IPS-18c (cell line): ENCODE data around the gene PLXNA2.

Experiments
- H3K4me3 ChIP-seq: 2 replicates; pipeline ENCODE4 v1.7.0; 2013; ENCODE audit warnings: low read depth, mild to moderate bottlenecking, low read length, moderate library complexity; ENCODE audit not compliant: insufficient read depth
- H3K9me3 ChIP-seq: one replicate; pipeline ENCODE4 v1.6.1; 2013; ENCODE audit warnings: mild to moderate bottlenecking, low read length, moderate library complexity; ENCODE audit not compliant: control insufficient read depth, insufficient read depth

Gene PLXNA2

DNA sequence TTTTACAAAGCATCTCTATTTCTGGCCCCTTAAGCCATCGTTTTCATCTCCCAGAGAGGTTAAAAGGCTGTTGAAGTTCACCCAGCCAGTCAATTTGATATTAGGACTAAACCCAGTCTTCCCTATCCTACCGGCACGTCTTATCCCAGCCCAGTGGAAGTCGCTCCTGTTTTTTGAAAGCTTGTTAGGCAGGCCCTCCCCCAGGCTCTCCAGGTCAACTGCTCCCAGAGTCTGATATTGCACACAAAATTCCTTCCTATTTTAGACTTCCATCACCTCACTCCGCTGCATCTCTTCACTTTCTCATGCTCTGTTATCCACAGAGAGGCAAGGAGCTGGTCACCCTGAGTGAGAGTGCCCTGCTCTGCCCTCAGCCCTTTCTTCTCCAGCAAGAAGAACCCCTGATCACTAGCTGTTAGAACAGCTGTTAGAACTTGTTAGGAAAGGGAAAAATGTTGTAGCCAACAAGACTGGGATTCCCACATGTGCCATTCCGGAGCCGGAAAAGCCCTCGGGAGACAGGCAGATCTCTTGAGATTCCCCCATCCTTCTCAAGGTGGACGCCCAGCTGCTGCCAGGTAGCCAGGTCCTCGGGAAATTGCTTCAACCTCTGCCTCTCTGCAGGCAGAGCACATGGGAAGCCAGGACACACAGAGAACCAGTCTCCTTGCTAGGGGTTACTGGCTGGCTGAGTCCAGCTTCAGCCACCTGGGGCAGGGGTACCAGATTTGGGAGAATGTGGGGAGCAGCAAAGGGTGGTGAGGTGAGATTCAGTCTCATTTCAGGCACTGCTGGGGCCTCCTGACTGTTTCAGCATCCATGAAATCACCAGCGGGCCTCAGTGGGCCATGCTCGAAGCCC, 25.7 kb downstream of the PLXNA2 start:
- no peaks in the 10 kb centered on the region for H3K9me3 ChIP-seq
- H3K4me3 ChIP-seq, result no peak overlapping the region

DNA sequence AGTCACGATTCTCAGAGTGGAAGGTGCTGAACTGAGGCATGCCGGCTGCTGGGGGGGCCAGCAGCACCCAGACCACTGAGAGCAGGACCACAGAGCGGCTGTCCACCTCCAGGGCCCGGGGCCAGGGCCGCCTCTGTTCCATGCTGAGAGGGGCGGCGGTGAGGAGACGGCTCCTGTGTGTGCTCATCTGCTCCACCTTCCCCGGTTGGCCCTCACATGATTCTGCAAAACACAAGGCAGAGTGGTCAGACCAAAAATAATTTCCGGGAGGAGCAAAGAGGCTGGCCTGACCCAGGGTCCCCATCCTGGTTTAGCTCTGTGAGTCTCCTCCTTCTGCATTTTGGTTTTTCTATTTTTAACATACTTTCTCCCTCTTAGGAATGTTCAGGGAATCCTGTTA, 26.4 kb downstream of the PLXNA2 start:
- no peaks in the 10 kb centered on the region for H3K9me3 ChIP-seq
- no peak overlapping the region for H3K4me3 ChIP-seq

DNA sequence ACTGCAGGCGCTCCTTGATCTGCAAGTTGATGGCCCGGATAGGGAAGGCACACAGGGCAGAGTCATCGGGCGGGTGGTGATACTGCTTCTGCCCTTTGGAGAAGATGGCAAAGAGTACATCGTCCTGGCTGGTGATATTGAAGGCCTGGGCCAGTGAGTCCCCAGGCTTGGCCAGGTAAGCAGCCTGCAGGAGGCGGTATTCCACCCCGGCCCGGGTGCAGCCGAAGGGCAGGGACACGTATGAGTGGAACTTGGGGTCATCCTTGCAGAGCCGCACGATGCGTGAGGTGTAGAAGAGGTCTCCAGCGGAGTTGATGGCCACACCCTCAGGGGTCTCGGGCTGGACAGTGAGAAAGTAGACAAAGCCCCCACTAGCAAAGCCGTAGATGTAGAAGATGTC, 27.4 kb downstream of the PLXNA2 start:
- H3K4me3 ChIP-seq, result no peak overlapping the region
- H3K9me3 ChIP-seq, result no peaks in the 10 kb centered on the region

DNA sequence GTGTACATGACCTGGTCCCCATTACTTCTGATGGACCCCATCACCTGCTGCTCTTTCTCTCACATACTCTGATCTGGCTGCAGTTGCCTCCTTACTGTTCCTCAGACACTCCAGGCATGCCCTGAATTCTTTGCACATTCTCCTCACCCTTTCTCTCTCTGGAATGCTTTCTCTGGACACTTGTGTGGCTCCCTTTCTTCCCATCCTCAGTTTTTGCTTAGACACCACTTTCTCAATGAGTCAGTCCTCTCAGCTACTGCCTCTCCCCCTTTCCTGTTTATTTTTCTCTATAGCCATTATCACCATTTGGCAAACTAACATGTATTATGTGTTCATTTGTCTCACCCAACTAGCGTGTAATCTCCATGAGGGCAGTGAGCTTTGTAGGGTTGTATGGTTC, 28.1 kb downstream of the PLXNA2 start:
- H3K9me3 ChIP-seq, result no peaks in the 10 kb centered on the region

DNA sequence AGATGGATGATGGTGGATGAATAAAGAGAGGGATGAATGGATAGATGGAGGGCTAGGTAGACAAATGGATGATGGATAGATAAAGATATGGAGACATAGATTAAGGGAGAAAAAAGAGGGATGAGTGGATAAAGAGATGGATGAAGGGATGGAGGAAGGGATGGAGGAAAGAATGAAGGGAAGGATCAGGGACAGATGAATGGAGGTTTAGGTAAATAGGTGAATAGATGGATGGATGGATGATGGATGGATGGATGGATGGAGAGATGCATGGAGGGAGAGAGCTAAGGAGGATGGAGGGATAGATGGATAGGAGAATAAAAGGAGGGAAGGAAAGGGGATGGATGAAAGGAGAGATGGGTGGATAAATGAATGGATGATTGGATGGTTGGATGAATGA, 28.8 kb downstream of the PLXNA2 start:
- no peak overlapping the region for H3K4me3 ChIP-seq
- H3K9me3 ChIP-seq, result no peaks in the 10 kb centered on the region

More for the DNA sequence above, 28.1 kb downstream of the PLXNA2 start:
- no peak overlapping the region for H3K4me3 ChIP-seq

DNA sequence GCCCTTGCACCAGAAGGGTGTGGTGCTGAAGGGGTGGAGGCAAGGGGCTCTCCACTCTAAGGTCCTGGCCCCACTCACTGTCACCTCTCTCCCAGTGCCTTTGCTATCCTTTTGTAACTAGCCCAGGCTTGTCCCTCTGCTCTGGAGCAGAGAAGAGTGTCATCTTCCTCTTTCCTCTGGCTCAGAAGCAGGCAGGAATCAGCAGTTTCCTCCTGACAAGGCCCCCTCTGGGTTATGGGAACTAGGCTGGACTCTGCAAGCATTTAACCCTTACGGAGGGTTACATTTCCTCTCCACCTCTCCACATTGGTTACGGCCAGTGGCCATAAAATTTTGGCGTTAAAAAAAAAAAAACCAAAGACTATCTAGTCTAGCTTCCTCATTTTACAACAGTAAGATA, 30.4 kb downstream of the PLXNA2 start:
- H3K9me3 ChIP-seq, result no peaks in the 10 kb centered on the region
- H3K4me3 ChIP-seq, result no peak overlapping the region

DNA sequence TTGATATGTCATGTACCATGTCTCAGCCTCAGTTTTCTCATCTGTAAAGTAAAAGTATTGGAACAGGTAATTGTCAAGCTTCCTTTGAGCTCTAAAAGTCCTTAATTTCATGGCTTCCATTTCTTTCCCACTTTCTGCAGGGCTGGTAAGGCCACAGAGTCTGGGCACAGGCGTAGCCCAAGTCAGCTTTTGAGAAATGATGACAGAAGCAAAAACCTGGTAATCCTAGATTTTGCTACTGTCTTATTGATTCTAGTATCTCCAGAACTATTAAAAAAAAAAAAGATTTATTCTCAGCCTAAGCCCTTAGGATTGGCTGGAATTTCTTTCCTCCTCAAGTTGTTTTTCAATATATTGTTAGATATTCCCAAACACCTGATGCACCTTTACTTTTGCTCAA, 31.3 kb downstream of the PLXNA2 start:
- Histone ChIP-seq H3K4me3 (no peak overlapping the region), H3K9me3 (no peaks in the 10 kb centered on the region)

DNA sequence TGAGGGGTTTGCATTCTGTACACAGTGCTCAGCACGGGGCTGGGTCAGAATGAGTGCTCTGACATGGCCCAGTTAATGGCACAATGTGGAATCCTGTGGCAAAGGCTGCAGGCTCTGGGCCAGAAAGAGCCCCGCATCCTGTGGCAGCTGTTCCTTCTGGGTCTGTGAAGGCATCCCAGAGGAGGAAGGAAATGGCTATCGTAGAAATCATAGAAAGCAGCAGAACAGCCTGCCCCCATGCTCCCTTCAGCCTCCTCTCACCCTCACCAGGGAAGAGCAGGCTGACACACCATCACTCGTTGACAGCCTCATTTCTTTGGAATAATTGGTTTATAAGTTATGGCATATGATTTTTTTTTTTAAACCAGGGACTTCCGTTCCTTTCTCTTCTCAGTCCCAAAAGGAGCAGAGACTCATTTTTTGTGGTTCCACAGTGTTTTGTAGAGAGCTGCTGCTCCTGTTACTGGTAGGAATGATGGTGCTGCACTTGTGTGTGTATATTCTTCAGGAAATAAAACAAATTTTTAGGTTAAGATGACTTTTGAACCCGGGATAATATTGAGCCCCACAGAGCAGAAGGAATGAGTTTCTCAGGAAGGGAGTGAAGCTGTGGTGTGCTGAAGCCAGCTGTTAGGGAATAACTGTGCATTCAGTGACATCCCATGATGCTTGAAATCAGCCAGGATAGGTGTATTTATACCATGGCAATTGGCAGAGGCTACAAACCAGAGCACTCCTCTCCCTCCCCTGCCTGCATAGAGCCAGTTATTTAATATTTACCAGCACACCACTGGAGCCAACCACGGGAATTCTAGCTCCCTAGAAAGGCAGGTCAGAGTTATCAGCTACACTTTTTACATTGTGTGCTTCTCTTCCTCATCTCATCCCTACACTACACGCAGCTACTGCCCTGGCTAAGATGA, 32.0 kb downstream of the PLXNA2 start:
- Histone ChIP-seq H3K9me3 (no peaks in the 10 kb centered on the region), H3K4me3 (no peak overlapping the region)

DNA sequence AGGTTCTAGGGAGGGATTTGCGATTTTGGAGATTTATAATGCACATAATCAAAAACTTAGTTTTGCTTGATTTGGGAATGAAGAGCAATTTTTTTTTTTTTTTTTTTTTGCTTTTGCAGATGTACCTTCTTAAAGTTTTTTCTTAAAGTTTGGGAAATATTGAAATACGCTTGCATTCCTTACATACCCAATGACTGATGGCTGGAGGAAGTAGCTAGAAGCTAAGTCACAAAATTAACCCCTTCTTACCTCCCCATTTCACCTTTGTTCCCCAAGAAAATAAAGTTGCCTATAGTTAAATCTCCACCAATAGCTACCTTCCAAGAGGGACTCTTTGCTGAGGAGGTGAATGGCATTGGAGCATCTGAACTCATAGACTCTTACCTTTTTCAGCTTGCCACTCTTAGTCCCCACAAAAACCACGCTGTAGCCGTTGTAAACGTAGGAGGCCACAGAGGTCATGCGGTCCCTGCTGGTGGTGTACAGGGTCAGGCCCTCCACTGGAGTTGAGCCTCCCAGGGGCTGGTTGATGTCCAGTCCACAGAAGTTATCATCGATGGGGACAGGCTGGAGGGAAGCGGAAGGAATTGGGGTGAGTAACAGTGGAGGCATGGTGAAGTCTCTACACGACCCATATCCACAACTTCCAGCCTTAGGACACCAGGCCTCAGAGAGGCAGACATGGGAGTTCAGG, 34.1 kb downstream of the PLXNA2 start:
- no peaks in the 10 kb centered on the region for H3K9me3 ChIP-seq
- H3K4me3 ChIP-seq, result no peak overlapping the region

DNA sequence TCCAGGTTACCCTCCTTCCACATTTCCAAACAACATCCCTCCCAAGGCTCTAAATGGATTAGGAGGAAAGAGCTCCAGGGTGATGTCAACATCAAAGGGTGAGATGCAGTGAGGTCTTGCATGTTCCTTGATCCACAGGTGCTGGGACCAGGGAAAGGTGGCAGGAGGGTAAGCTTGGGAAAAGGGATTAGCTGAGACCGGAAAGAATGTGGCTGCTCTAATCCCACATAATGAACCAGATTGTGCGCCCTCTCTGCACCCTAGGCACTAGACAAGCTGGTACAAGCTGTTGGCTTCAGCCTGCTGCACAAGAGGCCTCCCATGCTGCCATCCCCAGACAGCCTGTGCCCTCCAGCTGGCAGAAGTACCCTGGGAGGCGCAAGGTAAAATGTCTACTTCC, 34.9 kb downstream of the PLXNA2 start:
- Histone ChIP-seq H3K4me3 (no peak overlapping the region), H3K9me3 (no peaks in the 10 kb centered on the region)

DNA sequence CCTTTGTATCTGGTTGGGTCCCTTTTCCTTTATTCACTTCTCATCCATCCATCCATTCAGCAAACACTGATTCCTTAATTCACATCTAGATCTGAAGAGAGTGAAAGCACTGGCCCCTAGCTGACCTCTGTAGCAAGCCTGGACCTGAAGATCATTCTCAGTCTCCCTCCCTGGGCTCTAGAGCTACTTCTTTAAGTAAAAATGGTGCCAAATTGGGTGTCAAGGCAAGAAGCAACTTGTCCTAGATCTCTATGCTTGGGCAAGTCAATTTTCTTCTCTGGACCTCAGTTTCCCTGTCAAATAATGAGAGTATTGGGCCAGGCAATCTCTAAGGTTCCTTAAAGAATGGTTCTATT, 36.1 kb downstream of the PLXNA2 start:
- H3K9me3 ChIP-seq, result no peaks in the 10 kb centered on the region
- no peak overlapping the region for H3K4me3 ChIP-seq

DNA sequence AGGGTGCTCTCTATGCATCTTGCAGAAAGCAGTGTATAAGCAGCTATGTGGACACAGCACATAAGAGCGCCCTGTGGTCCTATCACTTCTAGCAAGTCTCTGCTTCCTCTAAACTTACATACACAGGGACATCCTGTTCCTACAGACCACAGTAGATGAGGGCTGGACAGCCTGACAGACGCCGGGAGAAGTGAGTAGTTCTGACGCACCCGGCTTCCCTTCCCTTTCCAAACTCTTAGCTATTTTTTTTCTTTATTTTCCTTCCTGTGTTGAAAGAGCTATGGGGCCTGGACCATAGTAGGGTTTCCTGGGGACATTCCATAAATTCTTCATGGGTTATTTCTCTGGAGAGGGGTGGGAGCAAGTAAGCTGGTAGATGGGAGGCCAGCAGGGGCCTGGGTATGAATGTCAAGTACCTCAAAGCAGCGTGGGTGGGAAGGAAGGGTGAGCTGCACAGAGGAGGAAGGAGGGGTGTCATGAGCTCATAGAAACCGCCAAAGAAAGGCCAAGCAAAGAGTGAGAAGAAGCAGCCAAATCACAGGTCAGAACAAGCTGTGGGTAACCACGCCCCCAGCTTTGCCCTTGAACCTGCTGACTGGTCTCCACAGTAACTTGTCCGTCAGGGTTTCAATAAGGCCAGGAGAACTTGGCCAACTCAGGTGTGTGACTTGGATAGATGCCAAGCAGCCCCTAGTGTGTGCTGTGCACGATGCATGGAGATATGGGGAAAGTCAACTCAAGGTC, 36.6 kb downstream of the PLXNA2 start:
- no peaks in the 10 kb centered on the region for H3K9me3 ChIP-seq
- no peak overlapping the region for H3K4me3 ChIP-seq

DNA sequence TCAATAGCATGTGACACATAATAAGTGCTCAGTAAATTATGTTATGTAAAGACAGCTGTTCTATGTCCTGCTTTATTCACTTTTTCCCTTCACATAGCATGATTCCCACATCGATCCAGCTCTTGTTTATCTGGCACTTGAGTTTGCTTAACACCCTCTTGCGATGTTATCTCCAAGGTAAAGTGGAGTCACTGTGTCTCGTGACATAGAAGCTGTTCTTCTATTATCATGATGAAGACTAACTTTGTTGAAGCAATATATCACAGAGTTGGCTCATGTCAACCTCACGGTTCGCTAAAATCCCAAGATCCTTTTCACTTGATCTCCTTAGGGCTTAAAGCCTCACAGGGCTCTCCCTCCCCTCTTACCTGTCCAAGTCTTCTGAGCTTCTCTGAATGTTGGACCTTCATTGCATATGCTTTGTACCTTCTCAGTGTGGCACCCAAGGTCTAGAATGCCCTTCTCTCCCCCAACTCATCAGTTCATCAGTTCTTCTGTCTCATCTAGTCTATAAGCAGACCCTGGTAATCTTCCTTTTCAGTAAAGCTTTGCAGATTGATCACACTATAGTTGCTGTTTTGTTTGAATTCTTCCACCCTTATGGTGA, 38.0 kb downstream of the PLXNA2 start:
- Histone ChIP-seq H3K4me3 (no peak overlapping the region), H3K9me3 (no peaks in the 10 kb centered on the region)

DNA sequence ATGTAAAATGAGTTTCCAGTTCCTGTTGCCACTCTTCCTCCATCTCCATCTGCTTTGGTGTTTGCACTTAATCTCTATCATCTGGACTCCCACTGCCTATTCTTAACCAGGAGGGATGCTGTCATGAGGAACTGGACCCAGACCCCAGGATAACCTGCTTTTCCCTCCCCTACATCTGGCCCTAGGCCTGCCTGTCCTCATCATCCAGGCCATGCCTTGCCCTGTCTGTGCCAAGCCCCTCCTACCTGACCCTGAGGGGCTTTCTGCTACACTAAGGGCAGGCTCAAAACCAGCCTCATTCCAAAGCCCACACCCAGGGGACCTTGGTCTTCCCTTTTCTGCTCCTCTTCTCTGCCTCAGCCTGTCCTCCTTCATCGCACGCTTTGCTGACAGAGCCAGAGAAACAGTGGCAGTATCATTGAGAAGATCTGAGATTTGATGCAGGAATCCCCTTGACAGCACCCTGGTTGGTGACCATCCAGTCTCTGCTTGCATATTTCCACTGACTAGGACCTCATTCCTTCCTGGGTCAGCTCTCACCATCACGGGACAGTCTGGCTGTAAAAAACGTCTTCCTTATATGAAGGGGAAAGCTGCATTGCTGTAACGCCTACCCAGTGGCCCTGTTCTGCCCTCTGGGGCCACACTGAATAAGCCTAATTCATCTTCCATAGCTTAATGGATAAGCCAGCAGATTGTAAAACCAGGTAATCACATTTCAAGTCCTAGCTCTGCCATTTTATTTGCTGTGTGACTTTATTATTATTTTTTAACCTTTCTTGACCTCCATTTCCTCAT, 38.8 kb downstream of the PLXNA2 start:
- Histone ChIP-seq H3K9me3 (no peaks in the 10 kb centered on the region), H3K4me3 (no peak overlapping the region)

DNA sequence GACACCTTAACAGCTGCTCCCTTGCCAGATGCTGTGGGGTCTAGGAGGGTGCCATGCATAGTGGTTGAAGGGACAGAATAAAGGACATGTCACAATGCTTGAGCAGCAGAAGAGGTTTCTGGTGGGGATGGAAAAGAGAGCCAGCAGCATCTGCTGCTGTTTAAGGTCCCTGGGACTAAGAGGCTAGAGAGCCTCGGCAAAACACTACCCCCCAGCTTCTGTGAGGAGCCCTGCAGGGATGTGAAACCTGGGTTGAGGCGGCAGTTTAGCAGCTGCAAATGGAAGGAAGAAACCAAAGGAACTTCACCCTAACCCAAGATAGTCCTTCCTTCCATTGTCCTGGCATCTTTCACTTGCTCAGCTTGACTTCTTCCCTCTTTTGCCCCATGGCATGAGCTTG, 39.4 kb downstream of the PLXNA2 start:
- H3K9me3 ChIP-seq, result no peaks in the 10 kb centered on the region
- H3K4me3 ChIP-seq, result no peak overlapping the region
